OCI-LY1 (cell line): ENCODE data around the gene ROBO1.

Experiments used
- H2AFZ ChIP-seq: fragments of 200-600 bp; sonication (generic), shearing (Covaris generic); 2 replicates; pipeline ENCODE4 v1.6.0; 2014; ENCODE audit warnings: antibody characterized with exemption, mild to moderate bottlenecking, low read length
- H3F3A ChIP-seq: fragments of 200-600 bp; sonication (generic), shearing (Covaris generic); 2 replicates; pipeline ENCODE4 v1.6.0; 2014; ENCODE audit warnings: mild to moderate bottlenecking, antibody characterized with exemption, low read length, moderate library complexity; ENCODE audit not compliant: insufficient read depth
- H3K27ac ChIP-seq: fragments of 200-600 bp; sonication (generic); 2 replicates; pipeline ENCODE4 v1.5.1; 2014; ENCODE audit warnings: low read length, mixed run types, mild to moderate bottlenecking, low read depth; ENCODE audit not compliant: poor library complexity, severe bottlenecking
- H3K27me3 ChIP-seq: fragments of 200-600 bp; sonication (generic); 2 replicates; pipeline ENCODE4 v1.6.0; 2014; ENCODE audit warnings: antibody characterized with exemption, mild to moderate bottlenecking, low read length, moderate library complexity; ENCODE audit not compliant: insufficient read depth
- H3K36me3 ChIP-seq: fragments of 200-600 bp; sonication (generic); 2 replicates; pipeline ENCODE4 v1.6.1; 2014; ENCODE audit warnings: mild to moderate bottlenecking, antibody characterized with exemption, low read length, moderate library complexity, mixed read lengths; ENCODE audit not compliant: insufficient read depth
- H3K4me1 ChIP-seq: fragments of 200-600 bp; sonication (generic); 2 replicates; pipeline ENCODE4 v1.5.1; 2014; ENCODE audit warnings: mild to moderate bottlenecking, low read length, moderate library complexity; ENCODE audit not compliant: insufficient read depth, severe bottlenecking
- H3K4me2 ChIP-seq: fragments of 200-600 bp; sonication (generic), shearing (Covaris generic); 2 replicates; pipeline ENCODE4 v1.6.1; 2014; ENCODE audit warnings: low read length
- H3K4me3 ChIP-seq: fragments of 200-600 bp; sonication (generic); 2 replicates; pipeline ENCODE4 v1.5.1; 2014; ENCODE audit warnings: low read length, low read depth, mild to moderate bottlenecking, mixed read lengths; ENCODE audit not compliant: poor library complexity, severe bottlenecking
- H3K79me2 ChIP-seq: fragments of 200-600 bp; shearing (Covaris generic); 2 replicates; pipeline ENCODE4 v1.6.1; 2016; ENCODE audit warnings: mixed run types, low read length, mixed read lengths; ENCODE audit not compliant: insufficient read depth
- H3K9ac ChIP-seq: fragments of 200-600 bp; sonication (generic), shearing (Covaris generic); 2 replicates; pipeline ENCODE4 v1.6.1; 2014; ENCODE audit warnings: mild to moderate bottlenecking, low read length, mixed read lengths
- H3K9me2 ChIP-seq: fragments of 200-600 bp; sonication (generic), shearing (Covaris generic); 2 replicates; pipeline ENCODE4 v1.6.1; 2014; ENCODE audit warnings: low read depth, mild to moderate bottlenecking, low read length, mixed read lengths
- H3K9me3 ChIP-seq: fragments of 200-600 bp; shearing (Covaris generic); 2 replicates; pipeline ENCODE4 v1.6.1; 2014; ENCODE audit warnings: low read length, mixed read lengths
- H4K20me1 ChIP-seq: fragments of 200-600 bp; sonication (generic), shearing (Covaris generic); 2 replicates; pipeline ENCODE4 v1.6.0; 2016; ENCODE audit warnings: mild to moderate bottlenecking, low read length; ENCODE audit not compliant: insufficient read depth
- CTCF ChIP-seq: fragments of 200-600 bp; sonication (generic), shearing (Covaris generic); IDR thresholded peaks from 2 replicates; pipeline ENCODE4 v1.5.1; 2017; ENCODE audit warnings: mild to moderate bottlenecking, antibody characterized with exemption, low read length, moderate library complexity, mixed read lengths
- EZH2 ChIP-seq: fragments of 200-600 bp; sonication (generic), shearing (Covaris generic); IDR thresholded peaks from 2 replicates; pipeline ENCODE4 v1.8.0; 2017; ENCODE audit warnings: borderline replicate concordance, mixed run types, mild to moderate bottlenecking, antibody characterized with exemption, low read length, moderate library complexity, mixed read lengths

ROBO1 gene

GRCh38 chr3:79351699-79352098 is 416.1 kb downstream of the ROBO1 start:
- Histone ChIP-seq H3K4me1 (no peaks in the 10 kb centered on the region), H4K20me1 (no peaks in the 10 kb centered on the region), H3K4me2 (no peak overlapping the region), H3K9me2 (no peaks in the 10 kb centered on the region), H3K9ac (no peak overlapping the region), H3F3A (no peaks in the 10 kb centered on the region), H3K79me2 (no peaks in the 10 kb centered on the region), H3K4me3 (no peak overlapping the region), H3K36me3 (no peaks in the 10 kb centered on the region), H2AFZ (no peak overlapping the region), H3K27me3 (no peaks in the 10 kb centered on the region), H3K27ac (no peak overlapping the region), H3K9me3 (no peaks in the 10 kb centered on the region)
- TF ChIP-seq CTCF (no peak), EZH2 (no peak)

GRCh38 chr3:79344876-79345871 is 422.6 kb downstream of the ROBO1 start:
- Histone ChIP-seq H3K4me2 (no peak overlapping the region), H3K9ac (no peak overlapping the region), H2AFZ (no peak overlapping the region), H3K79me2 (no peaks in the 10 kb centered on the region), H3K4me3 (no peak overlapping the region), H3K9me3 (no peaks in the 10 kb centered on the region), H3K27ac (no peak overlapping the region), H4K20me1 (no peaks in the 10 kb centered on the region), H3K9me2 (no peaks in the 10 kb centered on the region), H3K27me3 (no peaks in the 10 kb centered on the region), H3K4me1 (no peaks in the 10 kb centered on the region), H3F3A (no peaks in the 10 kb centered on the region), H3K36me3 (no peaks in the 10 kb centered on the region)
- TF ChIP-seq EZH2 = no peak
- TF ChIP-seq CTCF = no peak

GRCh38 chr3:79341961-79342360 is 425.8 kb downstream of the ROBO1 start:
- no peak overlapping the region for H3K27ac ChIP-seq
- no peak overlapping the region for H3K4me3 ChIP-seq
- H3K36me3 ChIP-seq = no peaks in the 10 kb centered on the region
- H3K9ac ChIP-seq = no peak overlapping the region
- H3F3A ChIP-seq = no peaks in the 10 kb centered on the region
- no peak overlapping the region for H2AFZ ChIP-seq
- H3K27me3 ChIP-seq = no peaks in the 10 kb centered on the region
- H3K79me2 ChIP-seq = no peaks in the 10 kb centered on the region
- H3K4me2 ChIP-seq = no peak overlapping the region
- H3K9me3 ChIP-seq = no peaks in the 10 kb centered on the region
- no peaks in the 10 kb centered on the region for H3K4me1 ChIP-seq
- H3K9me2 ChIP-seq = no peaks in the 10 kb centered on the region
- H4K20me1 ChIP-seq = no peaks in the 10 kb centered on the region
- TF ChIP-seq CTCF (no peak), EZH2 (no peak)
